GM12878 (cell line): ENCODE measurements around the gene CHD6. TPM values are rescaled to one million over a fixed set of nuclear protein-coding genes. Genes with fewer than 3 reads are reported as not detected.

Source experiments
- ATAC-seq: fragments of 200-7000 bp; cut with Tn5 transposase; 3 replicates; pipeline ENCODE4 v1.9.1; 2020; ENCODE audit warnings: mild to moderate bottlenecking, moderate library complexity
- BruUV-seq: library from RNA; stranded (reverse); fragments of 400-500 nt; replicated peaks from 2 replicates; lab custom pipeline; 2021; lab: Mats Ljungman, UMichigan
- CTCF ChIA-PET: fragments of 300-600 bp; sonication (Branson Sonifier 250); formaldehyde crosslinking; extraction: SDS; loops from one replicate; lab custom pipeline; 2021; ENCODE audit warnings: inconsistent platforms; lab: Yijun Ruan, JAX
- POLR2A ChIA-PET: fragments of 350-600 bp; formaldehyde crosslinking; extraction: SDS; loops from one replicate; lab custom pipeline; 2021; ENCODE audit warnings: inconsistent platforms; lab: Charles Lee
- RAD21 ChIA-PET: fragments of 300-600 bp; sonication (Branson Sonifier 250); formaldehyde crosslinking; loops from one replicate; lab custom pipeline; 2023; ENCODE audit warnings: antibody characterized with exemption; ENCODE audit not compliant: unreplicated experiment; lab: Charles Lee
- SMC1A ChIA-PET: fragments of 300-600 bp; sonication (Branson Sonifier 250); formaldehyde crosslinking; loops from one replicate; lab custom pipeline; 2023; ENCODE audit not compliant: unreplicated experiment, uncharacterized antibody; lab: Charles Lee
- DNase-seq: peaks from one replicate; pipeline ENCODE4 v3.0.0-alpha.2; 2011; ENCODE audit warnings: low read depth, low spot score
- FAIRE-seq: peaks from 3 replicates; lab custom pipeline; 2011; peaks lifted over from hg19 to GRCh38; lab: Jason Lieb, UNC
- H2AFZ ChIP-seq: 2 replicates; pipeline ENCODE4 v1.6.0; 2011; ENCODE audit warnings: low read depth, low read length, control low read depth; ENCODE audit not compliant: control insufficient read depth
- H3K27ac ChIP-seq: 2 replicates; pipeline ENCODE4 v1.5.1; 2011; ENCODE audit warnings: control low read depth; ENCODE audit not compliant: control insufficient read depth, insufficient read depth
- H3K27me3 ChIP-seq, 2 experiments: replicated peaks in 1 of 2; 2 replicates each; pipeline versions ENCODE4 v1.6.0 to v1.6.1; 2011; ENCODE audit warnings: low read length in 1 of 2; ENCODE audit not compliant: control insufficient read depth in 2 of 2, insufficient read depth in 2 of 2
- H3K36me3 ChIP-seq, 2 experiments: 2 replicates each; pipeline ENCODE4 v1.5.1; 2011; ENCODE audit warnings: low read length in 1 of 2; ENCODE audit not compliant: control insufficient read depth in 2 of 2, insufficient read depth in 2 of 2
- H3K4me1 ChIP-seq: 2 replicates; pipeline ENCODE4 v1.6.1; 2011; ENCODE audit warnings: mild to moderate bottlenecking, low read length, moderate library complexity, mixed read lengths; ENCODE audit not compliant: control insufficient read depth, insufficient read depth
- H3K4me2 ChIP-seq: 2 replicates; pipeline ENCODE4 v1.6.0; 2011; ENCODE audit warnings: control low read depth; ENCODE audit not compliant: control insufficient read depth, insufficient read depth
- H3K4me3 ChIP-seq: fragments of 200-600 bp; sonication (generic); 2 replicates; pipeline ENCODE4 v1.5.1; 2016
- H3K79me2 ChIP-seq: 2 replicates; pipeline ENCODE4 v1.6.0; 2011; ENCODE audit warnings: low read length; ENCODE audit not compliant: control insufficient read depth, insufficient read depth
- H3K9ac ChIP-seq: 2 replicates; pipeline ENCODE4 v1.8.0; 2011; ENCODE audit warnings: low read length, control low read depth, mixed read lengths; ENCODE audit not compliant: control insufficient read depth, insufficient read depth
- H3K9me3 ChIP-seq: replicated peaks from 3 replicates; pipeline ENCODE4 v1.5.1; 2011; ENCODE audit warnings: mild to moderate bottlenecking, low read length; ENCODE audit not compliant: control insufficient read depth, insufficient read depth
- H4K20me1 ChIP-seq: 2 replicates; pipeline ENCODE4 v1.6.0; 2011; ENCODE audit not compliant: control insufficient read depth, insufficient read depth
- HSF1 ChIP-seq: fragments of 150-350 bp; IDR thresholded peaks from 2 replicates; pipeline ENCODE4 v1.6.1; 2014; ENCODE audit warnings: mild to moderate bottlenecking, low read depth, low read length
- IKZF2 ChIP-seq, 2 experiments: fragments of 450-650 bp; IDR thresholded peaks; 2 replicates each; pipeline ENCODE4 v1.6.1; 2017; ENCODE audit warnings: mild to moderate bottlenecking in 2 of 2, moderate library complexity in 2 of 2
- KLF5 ChIP-seq: fragments of 450-650 bp; IDR thresholded peaks from 2 replicates; pipeline ENCODE4 v1.6.1; 2014; ENCODE audit warnings: mild to moderate bottlenecking; ENCODE audit not compliant: partially characterized antibody
- NKRF ChIP-seq: fragments of 450-650 bp; conservative IDR thresholded peaks from 2 replicates; pipeline ENCODE4 v1.6.1; 2017; ENCODE audit warnings: mild to moderate bottlenecking, moderate library complexity
- RUNX3 ChIP-seq: IDR thresholded peaks from 2 replicates; pipeline ENCODE4 v1.6.1; 2012; ENCODE audit warnings: low read length, inconsistent platforms
- SPI1 ChIP-seq: IDR thresholded peaks from 2 replicates; pipeline ENCODE4 v1.6.1; 2011; ENCODE audit warnings: low read depth, mild to moderate bottlenecking, low read length, moderate library complexity, borderline replicate concordance; ENCODE audit not compliant: insufficient read depth
- in situ Hi-C: fragments of 300-500 bp; cut with MboI; formaldehyde crosslinking; loops from 9 replicates; pipeline ENCODE4 v1.14.3; 2018; ENCODE audit warnings: mixed read lengths
- intact Hi-C: fragments of 100-400 bp; cut with micrococcal nuclease; formaldehyde crosslinking; loops from one replicate; pipeline ENCODE4 v1.14.2; 2022; ENCODE audit not compliant: unreplicated experiment
- polyA plus RNA-seq, 11 experiments: library from polyadenylated mRNA; depleted of rRNA in 4 of 11; unstranded in 6 of 11; stranded (reverse) in 5 of 11; fragments of >200 nt; fragmentation: Nextera tagmentation in 4 of 11; fragmentation: Illumina TruSeq in 1 of 11; extraction: Ambion mirVana in 4 of 11; extraction: Trizol in 1 of 11; gene quantifications; 1 replicate in 1 of 11; 2 replicates in 10 of 11; pipeline versions ENCODE4 v1.2.1 to v1.2.3, GENCODE V29; 2011 to 2016; ENCODE audit warnings: inconsistent platforms in 2 of 11, missing spikeins in 2 of 11, low read depth in 1 of 11
- total RNA-seq, 4 experiments: library from RNA; depleted of rRNA in 3 of 4; stranded (reverse); fragments of >200 nt in 3 of 4; fragmentation: Illumina TruSeq in 1 of 4; extraction: Trizol in 1 of 4; gene quantifications; 2 replicates each; pipeline versions ENCODE4 v1.2.1 to v1.2.3, GENCODE V29; 2013 to 2021

The CHD6 gene
- total and polyA plus RNA-seq, 10 of the 15 experiments (the other 5 are each of a cell fraction or from before 2014, with no cell fraction given) = 4.3 to 25.5 (median 17.1) TPM

GRCh38 chr20:41443691-41444090 is 174.5 kb downstream of the CHD6 start:
- Histone ChIP-seq H3K9me3 (no peaks in the 10 kb centered on the region), H2AFZ (no peak overlapping the region), H3K4me1 (no peaks in the 10 kb centered on the region), H3K27me3 (no peaks in the 10 kb centered on the region), H3K4me3 (no peak overlapping the region)
- BruUV-seq = no TSS peak
- ChIA-PET POLR2A (no interaction called here), RAD21 (no interaction called here)
- FAIRE-seq = no peak
- DNase-seq = no peak
- peak; percentile 55 for ATAC-seq
- TF ChIP-seq RUNX3 (peak; percentile 47), KLF5 (no peak), HSF1 (no peak), IKZF2 (IDR thresholded peaks at IDR 0.05) (peak in 1 of 2 experiments; percentile 28; a peak in 1 of 4 replicates), SPI1 (peak; percentile 64; the same call in 1 of the 2 replicates), NKRF (no peak)
- TF ChIP-seq, all 136 proteins: peak for 3
- H3K36me3 ChIP-seq = peaks cover 3 to 27% of the 10 kb centered on the region in 2 experiments
- ChIA-PET CTCF (interaction anchor here (1.1 to 1.2 kb wide), 2 partner anchors 9 to 16 kb away, joined by 3 to 4 read pairs; no protein-coding TSS in a partner anchor), SMC1A (no interaction called here)
- intact Hi-C loops = no loop called here
- H3K4me2 ChIP-seq = no peak overlapping the region
- no peak overlapping the region for H3K27ac ChIP-seq
- H4K20me1 ChIP-seq = no peaks in the 10 kb centered on the region
- in situ Hi-C loops = no loop called here
- no peaks in the 10 kb centered on the region for H3K79me2 ChIP-seq
- no peak overlapping the region for H3K9ac ChIP-seq
